T-helper 2 cell (primary cell): ENCODE results near the gene ADCY4.
A peak's percentile ranks its signal among the peaks of the same experiment; 100 is the strongest.
"Not testable (repeated sequence)": the region's sequence is repeated elsewhere in the genome, so short reads cannot be mapped to it uniquely, and the experiment has no call there.

Experiments used
- DNase-seq, 5 experiments: peaks; one replicate each; pipeline versions ENCODE4 v3.0.0 to v3.0.0-alpha.2; 2012 to 2022
- total RNA-seq, 2 donors: gene quantifications; one replicate each; lab custom pipeline; 2026; lab: John Stamatoyannopoulos, UW

The ADCY4 gene
- total RNA-seq = 4.4 to 5.5 reads per million in 2 donors

DNA sequence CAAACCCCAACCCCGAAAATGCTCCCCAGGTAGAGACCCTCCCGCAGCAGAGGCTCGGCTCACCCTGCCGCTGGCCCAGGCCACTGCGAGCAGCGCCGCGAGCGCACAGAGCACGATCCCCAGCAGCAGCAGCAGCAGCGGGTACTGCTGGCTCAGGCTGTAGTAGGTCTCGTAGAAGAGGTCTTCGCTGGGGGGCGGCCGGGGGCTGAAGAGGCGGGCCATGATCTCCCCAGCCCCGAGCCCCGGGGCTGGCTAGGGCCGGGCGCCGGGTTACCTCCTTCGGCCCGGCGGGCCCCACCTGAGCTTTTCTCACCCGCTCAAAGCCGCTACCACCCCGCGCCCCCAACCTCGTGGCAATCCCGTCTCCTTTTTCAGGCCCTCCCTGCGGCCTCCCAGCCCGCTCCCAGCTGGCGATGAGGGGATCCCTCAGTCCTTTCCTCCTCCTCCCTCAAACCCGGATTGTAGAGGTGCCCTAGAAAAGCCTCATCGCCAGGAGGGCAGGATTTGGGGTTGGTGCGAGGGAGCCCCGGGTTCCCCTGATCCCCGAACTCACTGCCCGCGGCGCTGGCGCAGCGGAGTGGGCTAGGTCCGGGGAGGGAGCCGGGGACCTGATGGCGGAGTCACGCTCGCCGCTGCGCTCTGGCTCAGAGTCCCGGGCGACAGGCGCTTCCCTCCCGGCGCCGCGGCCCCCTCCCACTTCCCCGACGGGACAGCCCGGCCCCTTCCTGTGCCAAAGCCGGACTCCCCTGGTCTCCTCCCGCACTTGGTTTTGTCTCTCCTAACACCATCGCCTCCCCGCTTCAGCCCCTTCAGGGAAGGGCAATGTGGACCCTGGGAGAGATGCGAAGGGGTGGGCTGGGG, at the start of gene ADCY4:
ADCY4 (minus strand) TSS at position 641 of the 861 bp plus-strand sequence; CDS start at position 222, 419 bp downstream.
- DNase-seq = peak in 1 of 5 experiments; percentile 43

DNA sequence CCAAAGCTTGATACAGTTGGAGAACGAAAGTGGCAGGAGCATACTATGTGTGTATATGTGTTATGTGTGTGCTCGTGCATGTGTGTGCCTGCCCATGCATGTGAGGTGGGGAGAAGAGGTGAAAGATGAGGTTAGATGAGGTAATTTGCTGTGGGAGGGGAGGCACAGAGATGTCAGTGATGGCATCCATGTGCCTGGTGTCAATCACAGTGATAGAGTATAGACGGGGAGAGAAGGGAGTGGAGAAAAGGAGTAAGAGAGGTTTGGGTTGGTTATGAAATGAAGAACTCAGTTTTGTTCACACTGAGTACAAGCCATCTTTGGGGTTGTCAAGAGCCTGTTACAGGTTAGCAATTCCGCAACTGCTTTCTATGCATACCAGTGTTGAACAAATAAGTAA, 49.3 kb upstream of the ADCY4 start:
- no peak for DNase-seq

DNA sequence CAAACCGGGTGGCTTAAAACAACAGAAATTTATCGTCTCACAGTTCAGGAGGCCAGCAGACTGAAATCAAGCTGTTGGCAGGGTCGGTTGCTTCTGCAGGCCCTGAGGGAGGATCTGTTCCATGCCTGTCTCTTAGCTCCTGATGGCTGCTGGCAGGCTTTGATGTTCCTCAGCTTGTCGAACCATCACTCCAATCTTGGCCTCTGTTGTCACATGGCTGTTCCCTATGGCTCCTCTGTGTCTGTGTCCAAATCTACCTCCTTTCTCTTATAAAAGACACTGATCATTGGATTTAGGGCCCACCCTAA, 47.1 kb upstream of the ADCY4 start:
- DNase-seq = no peak

DNA sequence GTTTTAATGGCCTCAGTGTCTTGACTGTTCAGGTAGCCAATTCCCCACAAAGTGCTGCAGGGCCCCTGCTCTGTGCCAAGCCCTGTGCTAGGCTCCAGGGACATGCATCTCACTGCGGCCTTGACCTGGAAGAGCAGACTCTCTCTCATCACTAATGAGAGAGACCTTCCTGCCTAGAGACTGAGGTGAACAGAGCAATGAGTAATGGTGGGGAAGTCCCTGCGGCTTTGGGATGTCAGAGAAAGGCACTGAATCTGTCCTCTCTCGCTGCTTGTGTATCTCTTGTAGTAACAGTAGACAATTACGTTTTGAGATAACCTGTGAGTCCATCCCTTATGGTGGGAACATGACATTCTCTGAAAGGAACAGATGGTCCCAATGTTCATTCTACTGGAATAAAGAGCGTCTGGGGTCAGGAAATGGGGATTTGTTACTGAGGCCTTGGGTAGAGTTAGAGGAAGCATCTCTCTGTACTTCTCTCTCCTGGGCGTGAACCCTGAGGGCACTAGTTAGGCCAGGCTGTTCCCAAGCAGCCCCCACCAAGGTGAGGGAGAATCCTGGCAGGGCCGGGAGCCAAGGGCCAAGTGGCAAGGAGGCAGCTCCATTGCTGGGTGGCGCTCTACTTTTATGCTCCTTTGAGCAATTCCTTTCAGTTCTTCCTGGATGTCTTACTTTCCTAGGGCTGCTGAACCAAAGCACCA, 46.6 kb upstream of the ADCY4 start:
- DNase-seq = no peak

DNA sequence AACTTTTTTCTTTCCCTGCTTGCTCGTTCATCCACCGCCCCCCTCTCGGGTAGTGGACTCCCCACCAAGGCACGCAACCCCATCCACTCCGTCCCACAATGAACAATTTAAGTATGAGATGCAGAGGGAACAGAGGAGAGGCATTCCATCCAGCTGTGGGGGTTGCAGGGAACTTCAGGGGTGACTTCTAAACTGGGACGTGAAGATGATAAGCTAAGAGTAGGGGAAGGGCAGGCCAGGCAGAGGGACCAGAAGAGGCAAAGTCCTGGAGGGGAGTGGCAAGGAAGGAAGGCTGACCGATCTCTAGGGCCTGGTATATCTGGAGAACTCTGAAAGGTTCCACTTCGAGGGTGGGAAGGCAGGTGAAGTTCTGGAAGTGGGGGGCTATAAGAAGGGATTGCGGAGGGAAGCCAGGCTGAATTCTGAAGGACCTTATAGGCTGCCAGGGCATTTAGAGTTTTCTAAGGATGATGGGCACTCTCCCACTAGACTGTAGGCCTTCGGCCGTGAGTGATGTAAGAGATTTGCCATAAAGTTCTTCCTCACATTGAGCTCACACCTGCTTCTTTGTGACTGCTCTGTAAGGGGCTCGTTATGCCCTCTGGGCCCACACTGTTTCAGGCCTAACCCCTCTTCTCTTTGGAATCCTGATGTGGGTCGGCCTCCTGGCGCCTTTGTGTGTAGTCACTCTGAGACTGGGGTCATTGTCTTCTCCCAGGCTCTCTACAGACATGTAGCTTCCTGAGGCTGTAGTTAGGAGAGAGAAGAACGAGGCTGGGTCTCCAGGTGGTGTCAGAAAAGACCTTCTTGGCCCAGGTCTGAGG, 45.2 kb upstream of the ADCY4 start:
- DNase-seq = no peak

DNA sequence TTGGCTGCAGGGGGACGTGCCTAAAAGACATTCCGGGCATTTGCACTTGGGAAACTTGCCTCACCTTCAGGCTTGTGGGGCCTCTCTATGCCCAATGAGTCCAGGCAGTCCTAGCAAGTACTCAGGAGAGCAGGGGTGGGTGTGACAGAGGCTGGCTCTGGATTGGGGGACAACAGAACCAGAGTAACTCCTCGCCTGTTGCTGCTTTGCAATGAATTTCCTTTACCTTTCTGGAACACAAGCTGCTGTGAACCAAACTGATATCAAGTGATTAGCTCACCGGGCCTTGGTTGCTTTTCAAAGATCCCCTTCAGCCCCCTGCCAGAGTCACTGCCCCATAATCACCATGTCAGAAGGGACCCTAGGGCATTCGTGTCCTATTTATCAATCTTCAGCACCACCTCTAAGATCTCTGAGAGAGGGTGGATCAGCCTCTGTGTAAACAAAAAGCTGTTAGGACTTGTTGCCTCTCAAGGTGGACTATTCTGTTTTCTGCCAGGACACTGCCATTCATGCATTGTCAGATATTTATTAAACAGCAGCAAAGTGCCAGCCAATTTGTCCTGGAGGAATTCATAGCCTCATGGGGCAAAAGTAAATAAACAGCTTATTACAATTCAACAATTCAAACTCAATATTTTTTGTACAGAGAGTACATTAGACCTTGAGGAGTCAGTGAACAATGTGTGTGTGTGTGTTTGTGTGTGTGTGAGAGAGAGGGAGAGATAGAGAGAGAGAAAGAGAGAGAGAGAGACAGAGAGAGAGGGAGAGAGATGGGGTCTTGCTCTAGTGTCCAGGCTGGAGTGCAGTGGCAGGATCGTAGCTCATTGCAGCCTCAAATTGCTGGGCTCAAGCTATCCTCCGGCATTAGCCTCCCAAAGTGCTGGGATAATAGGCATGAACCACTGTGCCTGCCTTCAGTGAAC, 44.4 kb upstream of the ADCY4 start:
- no peak for DNase-seq

DNA sequence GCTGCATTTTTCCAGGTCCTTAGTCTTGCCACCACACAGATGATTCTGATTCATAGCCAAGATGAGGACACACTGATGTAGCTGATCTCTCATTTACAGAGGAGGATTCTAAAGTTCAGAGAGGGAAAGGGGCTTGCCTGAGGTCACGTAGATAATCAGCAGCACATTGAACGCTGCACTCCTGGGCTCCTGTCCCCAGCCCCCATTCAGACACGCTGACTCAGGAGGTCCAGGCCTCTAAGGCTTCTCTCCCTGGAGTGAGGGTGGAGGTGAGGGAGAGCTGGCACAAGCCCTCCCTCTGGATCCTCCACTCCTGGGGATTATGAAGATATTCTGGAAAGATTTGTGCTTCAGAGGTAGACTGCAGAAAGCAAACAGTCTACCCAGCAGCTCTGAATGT, 43.5 kb upstream of the ADCY4 start:
- no peak for DNase-seq

DNA sequence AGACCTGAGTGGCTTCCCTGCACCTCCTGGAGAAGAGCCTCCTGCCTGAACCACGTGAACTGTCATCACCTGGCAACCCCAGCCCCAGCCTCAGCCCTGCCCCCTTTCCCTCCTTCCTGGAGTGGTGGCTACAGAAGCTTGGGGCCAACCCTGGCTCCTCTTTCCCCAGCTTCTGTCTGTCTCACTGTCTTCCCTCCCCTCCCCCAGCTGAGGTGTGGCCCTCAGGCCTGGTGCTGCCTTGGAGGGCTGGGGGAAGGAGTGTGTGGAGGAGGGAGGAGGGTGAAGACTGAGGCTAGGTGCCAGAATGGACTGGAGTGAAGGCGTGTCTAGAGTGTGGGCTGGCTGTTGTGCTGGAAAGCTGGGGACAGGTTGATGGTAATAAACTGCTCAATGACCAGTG, 42.8 kb upstream of the ADCY4 start:
- no peak for DNase-seq

DNA sequence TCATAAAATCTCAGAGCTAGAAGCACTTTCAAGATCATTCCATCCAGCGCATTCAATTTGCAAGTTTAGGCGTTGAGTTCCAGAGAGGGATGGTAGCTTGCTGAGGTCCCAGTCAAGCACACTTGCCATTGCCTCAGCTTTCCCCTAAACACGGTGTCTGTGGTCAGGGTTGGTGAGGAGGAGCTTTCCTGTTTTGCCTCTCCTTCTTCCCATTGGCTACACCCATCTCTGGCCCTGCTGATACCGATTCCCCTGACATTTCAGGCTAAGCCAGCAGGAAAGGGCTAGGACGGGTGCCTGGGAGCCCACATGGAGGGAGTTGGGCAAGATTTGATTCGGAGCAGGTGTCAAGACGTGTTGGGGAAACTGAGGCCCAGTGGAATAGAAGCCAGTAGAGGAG, 42.3 kb upstream of the ADCY4 start:
- no peak for DNase-seq

DNA sequence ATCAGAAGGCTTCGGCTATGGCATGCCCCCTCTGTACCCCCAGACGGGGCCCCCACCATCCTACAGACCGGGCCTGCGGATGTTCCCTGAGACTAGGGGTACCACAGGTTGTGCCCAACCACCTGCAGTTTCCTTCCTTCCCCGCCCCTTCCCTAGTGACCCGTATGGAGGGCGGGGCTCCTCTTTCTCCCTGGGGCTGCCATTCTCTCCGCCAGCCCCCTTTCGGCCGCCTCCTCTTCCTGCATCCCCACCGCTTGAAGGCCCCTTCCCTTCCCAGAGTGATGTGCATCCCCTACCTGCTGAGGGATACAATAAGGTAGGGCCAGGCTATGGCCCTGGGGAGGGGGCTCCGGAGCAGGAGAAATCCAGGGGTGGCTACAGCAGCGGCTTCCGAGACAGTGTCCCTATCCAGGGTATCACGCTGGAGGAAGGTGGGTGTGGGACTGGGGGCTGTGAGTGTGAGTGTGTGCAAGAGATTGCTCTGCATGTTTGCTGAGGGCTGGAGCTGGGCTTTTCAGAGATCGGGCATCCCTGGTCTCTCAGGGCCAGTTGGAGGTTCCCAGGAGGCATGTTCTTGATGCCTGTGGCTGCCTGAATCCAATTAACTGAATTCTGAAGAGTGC, 41.7 kb upstream of the ADCY4 start:
- DNase-seq = no peak

DNA sequence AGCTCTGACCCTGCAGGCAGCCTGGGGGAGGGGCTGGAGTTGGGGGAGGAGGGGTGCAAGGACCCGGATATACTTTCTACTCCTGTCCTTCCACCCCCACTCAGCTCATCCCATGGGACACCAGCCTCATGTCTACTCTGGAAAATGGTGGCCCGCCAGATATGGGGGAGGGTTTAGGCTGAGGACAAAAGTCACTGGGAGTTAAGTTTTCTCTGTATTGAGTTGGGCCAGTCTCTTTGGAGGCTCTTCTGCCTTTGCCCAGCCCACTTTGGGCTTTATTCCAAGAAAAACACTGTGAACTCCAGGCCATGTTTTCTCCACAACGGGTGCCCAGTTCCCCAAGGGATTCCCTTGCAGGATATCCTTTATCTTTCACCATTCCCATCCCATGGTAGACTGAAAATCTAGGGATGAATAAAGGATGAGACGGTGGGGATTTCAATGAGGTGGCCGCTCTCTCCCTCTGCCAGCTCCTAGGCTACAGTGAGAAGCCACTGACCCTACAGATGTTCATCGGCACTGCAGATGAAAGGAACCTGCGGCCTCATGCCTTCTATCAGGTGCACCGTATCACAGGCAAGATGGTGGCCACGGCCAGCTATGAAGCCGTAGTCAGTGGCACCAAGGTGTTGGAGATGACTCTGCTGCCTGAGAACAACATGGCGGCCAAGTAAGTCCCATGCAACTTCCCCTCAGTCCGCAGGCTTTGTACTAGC, 38.0 kb upstream of the ADCY4 start:
- DNase-seq = no peak

DNA sequence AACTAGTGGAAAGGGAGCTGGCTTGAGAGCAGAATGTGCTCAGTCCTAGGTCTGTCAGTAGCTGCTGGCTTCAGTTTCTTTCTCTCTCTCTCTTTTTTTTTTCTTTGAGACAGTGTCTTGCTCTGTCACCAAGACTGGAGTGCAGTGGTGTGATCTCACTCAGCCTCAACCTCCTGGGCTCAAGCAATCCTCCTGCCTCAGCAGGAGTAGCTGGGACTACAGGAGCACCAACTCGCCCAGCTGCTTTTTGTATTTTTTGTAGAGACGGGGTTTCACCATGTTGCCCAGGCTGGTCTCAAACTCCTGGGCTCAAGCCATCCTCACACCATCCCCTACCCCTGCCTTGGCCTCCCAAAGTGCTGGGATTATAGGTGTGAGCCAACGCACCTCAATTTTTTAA, 36.7 kb upstream of the ADCY4 start:
- not testable (repeated sequence) for DNase-seq

DNA sequence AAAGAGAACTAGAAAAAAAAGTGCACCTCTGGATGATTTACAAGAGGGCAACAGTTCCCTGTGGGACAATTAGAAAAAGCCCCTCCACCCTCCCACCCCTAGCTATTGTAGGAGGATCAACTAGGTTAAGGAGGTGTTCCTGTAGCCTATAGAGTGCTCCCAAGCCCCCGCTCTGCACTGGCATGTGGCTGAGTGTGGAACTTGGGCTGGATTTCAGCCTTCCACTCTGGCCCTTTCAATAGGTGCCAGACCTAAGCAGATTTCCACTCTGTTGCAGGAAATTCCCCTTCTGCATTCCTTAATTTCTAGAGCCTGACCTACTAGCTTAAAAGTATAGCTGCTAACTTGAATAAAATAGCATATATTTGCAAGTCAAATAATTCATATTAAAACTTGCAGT, 35.9 kb upstream of the ADCY4 start:
- DNase-seq = no peak

DNA sequence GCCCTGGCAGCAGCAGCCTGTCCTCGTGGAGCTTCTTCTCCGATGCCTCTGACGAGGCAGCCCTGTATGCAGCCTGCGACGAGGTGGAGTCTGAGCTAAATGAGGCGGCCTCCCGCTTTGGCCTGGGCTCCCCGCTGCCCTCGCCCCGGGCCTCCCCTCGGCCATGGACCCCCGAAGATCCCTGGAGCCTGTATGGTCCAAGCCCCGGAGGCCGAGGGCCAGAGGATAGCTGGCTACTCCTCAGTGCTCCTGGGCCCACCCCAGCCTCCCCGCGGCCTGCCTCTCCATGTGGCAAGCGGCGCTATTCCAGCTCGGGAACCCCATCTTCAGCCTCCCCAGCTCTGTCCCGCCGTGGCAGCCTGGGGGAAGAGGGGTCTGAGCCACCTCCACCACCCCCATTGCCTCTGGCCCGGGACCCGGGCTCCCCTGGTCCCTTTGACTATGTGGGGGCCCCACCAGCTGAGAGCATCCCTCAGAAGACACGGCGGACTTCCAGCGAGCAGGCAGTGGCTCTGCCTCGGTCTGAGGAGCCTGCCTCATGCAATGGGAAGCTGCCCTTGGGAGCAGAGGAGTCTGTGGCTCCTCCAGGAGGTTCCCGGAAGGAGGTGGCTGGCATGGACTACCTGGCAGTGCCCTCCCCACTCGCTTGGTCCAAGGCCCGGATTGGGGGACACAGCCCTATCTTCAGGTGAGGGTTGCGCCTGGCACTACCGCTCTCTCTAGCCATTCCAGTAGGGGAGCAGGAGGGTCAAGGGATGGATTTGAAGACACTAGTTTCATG, 35.2 kb upstream of the ADCY4 start:
- DNase-seq = no peak

DNA sequence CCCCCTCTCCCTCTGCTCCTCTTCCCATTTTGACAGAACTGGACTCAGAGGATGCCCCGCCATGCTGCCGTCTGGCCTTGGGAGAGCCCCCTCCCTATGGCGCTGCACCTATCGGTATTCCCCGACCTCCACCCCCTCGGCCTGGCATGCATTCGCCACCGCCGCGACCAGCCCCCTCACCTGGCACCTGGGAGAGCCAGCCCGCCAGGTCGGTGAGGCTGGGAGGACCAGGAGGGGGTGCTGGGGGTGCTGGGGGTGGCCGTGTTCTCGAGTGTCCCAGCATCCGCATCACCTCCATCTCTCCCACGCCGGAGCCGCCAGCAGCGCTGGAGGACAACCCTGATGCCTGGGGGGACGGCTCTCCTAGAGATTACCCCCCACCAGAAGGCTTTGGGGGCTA, 34.6 kb upstream of the ADCY4 start:
- DNase-seq = no peak

DNA sequence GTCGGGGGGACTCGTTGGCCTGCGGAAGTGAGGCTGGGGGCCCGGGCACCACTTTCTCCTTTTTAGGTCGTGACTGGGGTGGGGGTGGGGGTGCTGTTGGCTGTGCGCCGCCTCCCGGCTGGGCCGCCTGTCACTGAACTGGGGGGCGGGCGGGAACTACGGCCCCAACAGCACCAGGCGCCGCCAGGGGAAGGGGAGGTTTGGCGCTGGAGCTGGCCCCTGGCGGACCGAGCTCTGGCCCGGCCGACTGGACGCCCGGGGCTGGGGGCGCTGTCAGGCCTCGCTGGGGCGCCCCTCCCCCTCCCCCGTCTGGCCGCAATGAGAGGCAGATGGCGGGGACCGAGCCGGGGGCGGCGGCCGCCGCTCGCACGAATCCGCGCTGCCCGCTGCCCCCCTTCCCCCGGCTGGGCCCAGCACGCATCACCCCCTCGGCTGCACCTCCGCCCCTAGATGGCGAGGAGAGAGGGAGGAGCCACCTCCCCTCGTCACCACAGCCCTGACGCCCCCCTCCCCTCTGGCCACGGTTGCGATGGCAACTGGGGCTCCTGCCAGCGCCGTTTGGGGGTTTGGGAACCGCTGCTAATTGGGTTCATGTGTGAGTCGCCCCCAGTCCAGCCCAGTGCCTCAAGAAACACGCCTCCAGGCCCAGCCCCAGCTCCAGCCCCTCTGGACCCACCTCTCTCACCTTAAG, 33.8 kb upstream of the ADCY4 start:
- peak in 2 of 5 experiments; percentile 10 to 49 for DNase-seq

DNA sequence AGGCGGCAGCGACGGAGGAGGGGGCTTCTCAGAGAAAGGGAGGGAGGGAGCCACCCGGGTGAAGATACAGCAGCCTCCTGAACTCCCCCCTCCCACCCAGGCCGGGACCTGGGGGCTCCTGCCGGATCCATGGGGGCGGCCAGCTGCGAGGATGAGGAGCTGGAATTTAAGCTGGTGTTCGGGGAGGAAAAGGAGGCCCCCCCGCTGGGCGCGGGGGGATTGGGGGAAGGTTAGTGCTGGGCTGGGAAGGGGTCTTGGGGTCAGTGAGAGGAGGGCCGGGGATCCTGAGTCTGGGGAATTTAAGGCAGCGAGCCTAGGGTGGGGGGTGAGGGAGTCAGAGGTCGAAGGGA, 33.3 kb upstream of the ADCY4 start:
- no peak for DNase-seq

DNA sequence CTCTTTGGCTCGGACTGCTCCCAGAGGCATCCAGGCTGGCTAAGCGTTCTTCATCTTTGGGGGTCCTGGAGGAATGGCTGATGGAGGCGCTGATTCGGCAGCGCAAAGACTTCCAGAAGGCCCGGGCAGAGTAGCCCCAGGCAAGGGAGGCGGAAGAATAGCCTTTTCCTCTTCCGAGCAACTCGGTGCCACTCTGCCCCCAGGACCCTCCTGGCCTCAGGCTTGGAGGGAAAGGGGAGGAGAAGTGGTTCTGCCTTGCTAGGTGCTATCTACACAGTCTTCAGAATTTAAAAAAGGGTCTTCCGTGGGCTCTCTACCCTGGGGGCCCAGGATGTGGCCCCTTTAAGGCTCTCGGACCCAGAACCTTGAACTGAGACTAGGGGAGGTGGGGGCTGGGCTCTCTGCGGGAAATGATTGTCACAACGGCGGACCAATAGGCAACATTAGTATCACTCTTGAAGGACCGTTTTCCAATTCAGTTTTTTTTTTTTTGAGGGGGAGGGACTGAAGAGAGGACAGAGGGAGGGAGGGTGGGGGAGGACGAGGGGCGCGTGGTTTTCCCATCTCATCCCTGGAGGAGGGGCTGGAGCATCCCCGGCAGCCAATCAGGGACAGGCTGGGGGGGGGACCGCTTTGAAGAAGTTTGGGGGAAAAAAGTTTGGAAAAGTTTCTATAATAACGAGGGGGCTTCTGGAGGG, 32.8 kb upstream of the ADCY4 start, which contains the start of gene NFATC4:
NFATC4 (plus strand) TSS at position 671 of the 698 bp plus-strand sequence. CDS start 157 bp downstream, outside the sequence.
- peak in 1 of 5 experiments; percentile 20 for DNase-seq
